H9 (cell line): Measurements from ENCODE around the gene LHX1. TPM values are rescaled to one million over a fixed set of nuclear protein-coding genes. Genes with fewer than 3 reads are reported as not detected.

Source experiments
- DNase-seq: peaks from one replicate; pipeline ENCODE4 v3.0.0-alpha.2; 2017
- H2AFZ ChIP-seq: one replicate; pipeline ENCODE4 v1.6.1; 2013; ENCODE audit warnings: mild to moderate bottlenecking, low read length, control low read depth, moderate library complexity
- H2AK5ac ChIP-seq: 2 replicates; pipeline ENCODE4 v1.6.1; 2013; ENCODE audit warnings: low read length, control low read depth, mixed read lengths; ENCODE audit not compliant: insufficient read length
- H2BK120ac ChIP-seq: one replicate; pipeline ENCODE4 v1.6.1; 2013; ENCODE audit warnings: low read depth, mild to moderate bottlenecking, low read length, control low read depth, inconsistent platforms; ENCODE audit not compliant: poor library complexity, severe bottlenecking
- H2BK12ac ChIP-seq: 2 replicates; pipeline ENCODE4 v1.6.1; 2013; ENCODE audit warnings: low read length, control low read depth, mixed read lengths, low read depth; ENCODE audit not compliant: insufficient read length
- H2BK15ac ChIP-seq: 2 replicates; pipeline ENCODE4 v1.6.1; 2013; ENCODE audit warnings: low read depth, low read length, control low read depth
- H2BK20ac ChIP-seq: one replicate; pipeline ENCODE4 v1.6.1; 2013; ENCODE audit warnings: low read depth, mild to moderate bottlenecking, low read length, control low read depth, inconsistent platforms; ENCODE audit not compliant: poor library complexity, severe bottlenecking
- H2BK5ac ChIP-seq: 2 replicates; pipeline ENCODE4 v1.6.1; 2013; ENCODE audit warnings: low read length, control low read depth, mixed read lengths; ENCODE audit not compliant: insufficient read length
- H3K14ac ChIP-seq: 2 replicates; pipeline ENCODE4 v1.6.1; 2013; ENCODE audit warnings: low read length, control low read depth; ENCODE audit not compliant: insufficient read depth
- H3K18ac ChIP-seq: 2 replicates; pipeline ENCODE4 v1.6.1; 2013; ENCODE audit warnings: low read depth, mild to moderate bottlenecking, mixed read lengths, low read length, control low read depth; ENCODE audit not compliant: insufficient read length
- H3K23ac ChIP-seq: 2 replicates; pipeline ENCODE4 v1.6.1; 2013; ENCODE audit warnings: low read length, control low read depth, mixed read lengths, low read depth; ENCODE audit not compliant: insufficient read length
- H3K23me2 ChIP-seq: 2 replicates; pipeline ENCODE4 v1.6.1; 2013; ENCODE audit warnings: low read depth, mild to moderate bottlenecking, mixed read lengths, low read length, control low read depth; ENCODE audit not compliant: insufficient read length, poor library complexity, severe bottlenecking
- H3K27ac ChIP-seq: 2 replicates; pipeline ENCODE4 v1.5.1; 2013; ENCODE audit warnings: low read length, control low read depth, mixed read lengths, low read depth; ENCODE audit not compliant: insufficient read length
- H3K27me3 ChIP-seq: 2 replicates; pipeline ENCODE4 v1.6.1; 2013; ENCODE audit warnings: low read length, control low read depth, inconsistent platforms; ENCODE audit not compliant: insufficient read depth
- H3K4ac ChIP-seq: 2 replicates; pipeline ENCODE4 v1.6.1; 2013; ENCODE audit warnings: low read depth, mild to moderate bottlenecking, control low read depth, inconsistent platforms, low read length, moderate library complexity
- H3K4me1 ChIP-seq: 2 replicates; pipeline ENCODE4 v1.6.1; 2013; ENCODE audit warnings: low read length, control low read depth, inconsistent platforms; ENCODE audit not compliant: insufficient read depth
- H3K4me2 ChIP-seq: 2 replicates; pipeline ENCODE4 v1.6.1; 2013; ENCODE audit warnings: low read length, control low read depth, mixed read lengths; ENCODE audit not compliant: insufficient read length, insufficient read depth
- H3K56ac ChIP-seq: 2 replicates; pipeline ENCODE4 v1.6.1; 2013; ENCODE audit warnings: low read depth, mild to moderate bottlenecking, mixed read lengths, low read length, control low read depth; ENCODE audit not compliant: insufficient read length
- H3K79me1 ChIP-seq: 2 replicates; pipeline ENCODE4 v1.6.1; 2013; ENCODE audit warnings: low read depth, mild to moderate bottlenecking, moderate library complexity, low read length, control low read depth, inconsistent platforms; ENCODE audit not compliant: insufficient read depth, poor library complexity, severe bottlenecking
- H3K79me2 ChIP-seq: 2 replicates; pipeline ENCODE4 v1.6.1; 2013; ENCODE audit warnings: low read length, control low read depth, inconsistent platforms; ENCODE audit not compliant: insufficient read depth
- H3K9ac ChIP-seq: 2 replicates; pipeline ENCODE4 v1.6.1; 2013; ENCODE audit warnings: low read length, control low read depth, mixed read lengths; ENCODE audit not compliant: insufficient read length; ENCODE audit errors: extremely low read depth
- H3K9me3 ChIP-seq: one replicate; pipeline ENCODE4 v1.6.1; 2013; ENCODE audit warnings: low read depth, low read length, inconsistent platforms; ENCODE audit not compliant: control insufficient read depth
- H3T11ph ChIP-seq: one replicate; pipeline ENCODE4 v1.6.1; 2013; ENCODE audit warnings: mild to moderate bottlenecking, low read length, control low read depth, inconsistent platforms
- H4K20me1 ChIP-seq: one replicate; pipeline ENCODE4 v1.6.1; 2013; ENCODE audit not compliant: control insufficient read depth, insufficient read length, insufficient read depth
- H4K5ac ChIP-seq: 2 replicates; pipeline ENCODE4 v1.6.1; 2013; ENCODE audit warnings: low read depth, mild to moderate bottlenecking, mixed read lengths, low read length, control low read depth; ENCODE audit not compliant: insufficient read length
- H4K8ac ChIP-seq: replicated peaks from 2 replicates; pipeline ENCODE4 v1.6.1; 2013; ENCODE audit warnings: low read length, control low read depth, mixed read lengths, low read depth; ENCODE audit not compliant: insufficient read length
- H4K91ac ChIP-seq: 2 replicates; pipeline ENCODE4 v1.6.1; 2013; ENCODE audit warnings: low read depth, mild to moderate bottlenecking, moderate library complexity, mixed read lengths, low read length, control low read depth; ENCODE audit not compliant: insufficient read length
- H3K27ac Mint-ChIP-seq, 3 experiments: 2 replicates in 2 of 3; 3 replicates in 1 of 3; pipeline ENCODE4 v1.8.0; 2020 to 2021; ENCODE audit warnings: mixed read lengths in 3 of 3, mild to moderate bottlenecking in 1 of 3, moderate library complexity in 1 of 3
- H3K27me3 Mint-ChIP-seq: 2 replicates; pipeline ENCODE4 v1.8.0; 2021; ENCODE audit warnings: low read depth, mild to moderate bottlenecking, moderate library complexity, mixed read lengths
- H3K36me3 Mint-ChIP-seq, 3 experiments: 2 replicates in 2 of 3; 3 replicates in 1 of 3; pipeline ENCODE4 v1.8.0; 2020 to 2021; ENCODE audit warnings: low read depth in 3 of 3, mixed read lengths in 3 of 3; ENCODE audit not compliant: insufficient read depth in 1 of 3
- H3K4me1 Mint-ChIP-seq, 2 experiments: 2 replicates each; pipeline ENCODE4 v1.8.0; 2020; ENCODE audit warnings: mixed read lengths in 2 of 2
- H3K4me3 Mint-ChIP-seq, 2 experiments: 2 replicates in 1 of 2; 3 replicates in 1 of 2; pipeline ENCODE4 v1.8.0; 2020 to 2021; ENCODE audit warnings: mild to moderate bottlenecking in 2 of 2, mixed read lengths in 2 of 2, moderate library complexity in 1 of 2
- H3K9me3 Mint-ChIP-seq, 2 experiments: 2 replicates in 1 of 2; 3 replicates in 1 of 2; pipeline ENCODE4 v1.8.0; 2020; ENCODE audit warnings: mild to moderate bottlenecking in 2 of 2, mixed read lengths in 2 of 2, moderate library complexity in 1 of 2
- CTCF ChIP-seq: fragments of 200-600 bp; sonication (generic); conservative IDR thresholded peaks from 3 replicates; pipeline ENCODE4 v1.8.0; 2021; ENCODE audit warnings: antibody characterized with exemption, mild to moderate bottlenecking
- WGBS: extraction: QIAGEN DNeasy Blood & Tissue Kit; methylation state at CpG from one replicate; pipeline ENCODE4 v1.1.7; 2013; ENCODE audit warnings: missing lambda C conversion rate, low lambda C conversion rate, mixed read lengths; ENCODE audit not compliant: insufficient read length; ENCODE audit errors: extremely low coverage; 5-methylcytosine and 5-hydroxymethylcytosine counted together
- total RNA-seq: library from RNA; stranded (reverse); gene quantifications from 2 replicates; pipeline ENCODE4 v1.2.1, GENCODE V29; 2021

Gene LHX1
- total RNA-seq, 1 experiment from 2014 or later: 0.22 TPM

- H3K27me3 Mint-ChIP-seq: peaks cover 100% of the 10 kb centered on the region
- no peaks in the 10 kb centered on the region; the same call in 1 of the 2 replicates for H3K4me1 ChIP-seq
- no peaks in the 10 kb centered on the region; a peak in 1 of 7 replicates for H3K36me3 Mint-ChIP-seq
Observed at GRCh38 chr17:36936455-36937000, 747 bp upstream of the LHX1 start.

More at GRCh38 chr17:36936455-36937000, 747 bp upstream of the LHX1 start:
- Histone ChIP-seq H3K56ac (no peak overlapping the region), H3K4ac (no peak overlapping the region), H4K5ac (no peak overlapping the region), H2BK12ac (no peak overlapping the region), H2BK20ac (no peak overlapping the region), H3K27me3 (peaks cover 86% of the 10 kb centered on the region), H2AK5ac (no peak overlapping the region), H4K91ac (no peak overlapping the region), H3K79me2 (no peaks in the 10 kb centered on the region), H3K4me2 (peak overlapping the region; percentile 65), H3K23ac (no peak overlapping the region), H3K27ac (no peak overlapping the region), H4K20me1 (peaks cover 3% of the 10 kb centered on the region), H2BK120ac (no peak overlapping the region), H3K9me3 (no peaks in the 10 kb centered on the region), H3K18ac (no peak overlapping the region), H3T11ph (no peak overlapping the region), H3K79me1 (no peaks in the 10 kb centered on the region), H3K23me2 (peaks cover 30% of the 10 kb centered on the region), H2AFZ (no peak overlapping the region), H3K9ac (no peak overlapping the region), H2BK5ac (no peak overlapping the region), H4K8ac (no peak overlapping the region), H3K14ac (no peak overlapping the region; the same call in 1 of the 2 replicates), H2BK15ac (no peak overlapping the region)
- peak; percentile 93 for DNase-seq
- Mint-ChIP-seq H3K4me1 (peaks cover 69 to 81% of the 10 kb centered on the region in 2 experiments), H3K9me3 (peaks cover 0 to 3% of the 10 kb centered on the region in 2 experiments; a peak in 1 of 5 replicates), H3K4me3 (peak overlapping the region; percentile 57 to 91), H3K27ac (no peak overlapping the region; a peak in 1 of 7 replicates)
- WGBS: no CpG with 5 or more reads among the region's 58 CpGs
- no peak for TF ChIP-seq CTCF
